Measurements from ENCODE around the gene CHD9.

DNA sequence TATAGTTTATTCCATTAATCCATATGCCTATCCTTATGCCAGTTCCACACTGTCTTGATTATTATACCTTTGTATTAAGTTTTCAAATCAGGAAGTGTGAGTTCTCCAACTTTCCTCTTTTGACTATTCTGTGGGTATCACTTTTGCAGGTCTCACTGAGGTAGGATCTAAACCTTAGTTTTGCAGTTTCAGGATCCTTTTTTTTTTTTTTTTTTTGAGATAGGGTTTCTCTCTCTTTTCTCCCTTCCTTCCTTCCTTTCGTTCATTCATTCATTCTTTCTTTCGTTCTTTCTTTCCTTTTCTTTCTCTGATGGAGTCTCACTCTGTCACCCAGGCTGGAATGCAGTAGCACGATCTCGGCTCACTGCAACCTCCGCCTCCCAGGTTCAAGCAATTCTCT, 71.6 kb downstream of the CHD9 start:
- TF ChIP-seq CTCF (IDR thresholded peaks at IDR 0.05) (no peak), POLR2A (IDR thresholded peaks at IDR 0.05) (no peak)
